Endothelial cell of umbilical vein (primary cell): ENCODE data around the gene KCNMA1. TPM values are rescaled to one million over a fixed set of nuclear protein-coding genes. Genes with fewer than 3 reads are reported as not detected.

ENCODE experiments used
- BruUV-seq: library from RNA; stranded (reverse); fragments of 400-500 nt; replicated peaks from 2 replicates; lab custom pipeline; 2021; lab: Mats Ljungman, UMichigan
- CTCF ChIA-PET: fragments of 300-600, 350-600 bp; sonication (Branson Sonifier 250); formaldehyde crosslinking; loops from one replicate; lab custom pipeline; 2021; ENCODE audit warnings: antibody characterized with exemption, inconsistent platforms; lab: Charles Lee
- POLR2A ChIA-PET: fragments of 300-600, 350-600 bp; sonication (Branson Sonifier 250); formaldehyde crosslinking; loops from one replicate; lab custom pipeline; 2021; ENCODE audit warnings: antibody characterized with exemption, inconsistent platforms; lab: Charles Lee
- DNase-seq: peaks from one replicate; pipeline ENCODE4 v3.0.0-alpha.2; 2011; ENCODE audit warnings: low read depth, low spot score
- FAIRE-seq: peaks from 2 replicates; lab custom pipeline; 2011; peaks lifted over from hg19 to GRCh38; lab: Jason Lieb, UNC
- H2AFZ ChIP-seq: 2 replicates; pipeline ENCODE4 v1.6.0; 2012; ENCODE audit warnings: low read depth, low read length, control low read depth, inconsistent platforms
- H3K27ac ChIP-seq: 2 replicates; pipeline ENCODE4 v1.5.1; 2011; ENCODE audit warnings: low read depth, mild to moderate bottlenecking, control low read depth, low read length, moderate library complexity; ENCODE audit not compliant: insufficient read depth
- H3K27me3 ChIP-seq, 2 experiments: 2 replicates each; pipeline versions ENCODE4 v1.6.0 to v1.6.1; 2011; ENCODE audit warnings: low read length in 2 of 2, mixed read lengths in 1 of 2; ENCODE audit not compliant: control insufficient read depth in 2 of 2, insufficient read depth in 2 of 2
- H3K36me3 ChIP-seq, 2 experiments: 2 replicates in 1 of 2; 3 replicates in 1 of 2; pipeline ENCODE4 v1.5.1; 2011; ENCODE audit warnings: low read length in 2 of 2, mild to moderate bottlenecking in 1 of 2, moderate library complexity in 1 of 2; ENCODE audit not compliant: control insufficient read depth in 2 of 2, insufficient read depth in 2 of 2; ENCODE audit errors: extremely low read depth in 1 of 2
- H3K4me1 ChIP-seq: 3 replicates; pipeline ENCODE4 v1.5.1; 2011; ENCODE audit warnings: mild to moderate bottlenecking, low read length; ENCODE audit not compliant: control insufficient read depth, insufficient read depth; ENCODE audit errors: extremely low read depth
- H3K4me2 ChIP-seq: 2 replicates; pipeline ENCODE4 v1.6.1; 2011; ENCODE audit warnings: low read length, control low read depth, mixed read lengths; ENCODE audit not compliant: insufficient read depth
- H3K4me3 ChIP-seq, 3 experiments: fragments of 200-600 bp in 1 of 3; sonication (generic), shearing (Covaris generic) in 1 of 3; replicated peaks in 1 of 3; 2 replicates each; pipeline ENCODE4 v1.5.1; 2011 to 2016; ENCODE audit warnings: control low read depth in 3 of 3, low read length in 3 of 3, mild to moderate bottlenecking in 2 of 3, inconsistent platforms in 1 of 3, low read depth in 1 of 3, moderate library complexity in 1 of 3; ENCODE audit not compliant: insufficient read depth in 1 of 3
- H3K79me2 ChIP-seq: 2 replicates; pipeline ENCODE4 v1.6.0; 2012; ENCODE audit warnings: low read length, inconsistent platforms; ENCODE audit not compliant: control insufficient read depth, insufficient read depth
- H3K9ac ChIP-seq: replicated peaks from 2 replicates; pipeline ENCODE3; 2011; ENCODE audit warnings: low read length, control low read depth; ENCODE audit not compliant: insufficient read depth; ENCODE audit errors: extremely low read depth
- H3K9me1 ChIP-seq: replicated peaks from 3 replicates; pipeline ENCODE4 v1.6.0; 2011; ENCODE audit warnings: mild to moderate bottlenecking, low read length; ENCODE audit not compliant: control insufficient read depth, insufficient read depth; ENCODE audit errors: extremely low read depth
- H3K9me3 ChIP-seq: replicated peaks from 2 replicates; pipeline ENCODE4 v1.5.1; 2012; ENCODE audit warnings: low read length, inconsistent platforms; ENCODE audit not compliant: control insufficient read depth, insufficient read depth
- H4K20me1 ChIP-seq: replicated peaks from 2 replicates; pipeline ENCODE3; 2011; ENCODE audit warnings: mild to moderate bottlenecking, low read length; ENCODE audit not compliant: control insufficient read depth, insufficient read depth; ENCODE audit errors: extremely low read depth
- EZH2 ChIP-seq: IDR thresholded peaks from 2 replicates; pipeline ENCODE4 v1.6.1; 2012; ENCODE audit warnings: borderline replicate concordance, low read depth, mild to moderate bottlenecking, moderate library complexity, low read length, inconsistent platforms; ENCODE audit not compliant: severe bottlenecking
- FOS ChIP-seq: IDR thresholded peaks from 2 replicates; pipeline ENCODE4 v1.6.1; 2011; ENCODE audit warnings: mild to moderate bottlenecking, low read length, moderate library complexity, borderline replicate concordance; ENCODE audit not compliant: insufficient read depth
- JUN ChIP-seq: IDR thresholded peaks from 2 replicates; pipeline ENCODE4 v1.6.1; 2011; ENCODE audit warnings: borderline replicate concordance, low read depth; ENCODE audit not compliant: insufficient read length, insufficient read depth
- POLR2AphosphoS5 ChIP-seq: IDR thresholded peaks from 2 replicates; pipeline ENCODE4 v1.6.1; 2012; ENCODE audit warnings: low read depth, mild to moderate bottlenecking, control low read depth, low read length, moderate library complexity; ENCODE audit not compliant: insufficient read depth
- dilution Hi-C: fragments of 300-500 bp; cut with MboI; formaldehyde crosslinking; loops from one replicate; pipeline ENCODE4 v1.15.0; 2019; ENCODE audit warnings: low sequenced_read_pairs; ENCODE audit not compliant: extremely low pct_ligation_motif_present
- intact Hi-C: fragments of 100-400 bp; cut with micrococcal nuclease; formaldehyde crosslinking; loops from one replicate; pipeline ENCODE4 v1.10.0; 2022
- polyA plus RNA-seq, 4 experiments: library from polyadenylated mRNA; depleted of rRNA in 3 of 4; stranded (reverse) in 3 of 4; unstranded in 1 of 4; fragments of >200 nt; gene quantifications; 2 replicates each; pipeline versions ENCODE4 v1.2.1 to v1.2.3, GENCODE V29; 2011 to 2012; ENCODE audit warnings: missing spikeins in 1 of 4
- total RNA-seq: library from RNA; stranded (reverse); gene quantifications from 2 replicates; pipeline ENCODE4 v1.2.3, GENCODE V29; 2021
- TF ChIP-seq, protein P1 (sequence below), 2 donors: IDR thresholded peaks; 1 replicate in 1 of 2; 2 replicates in 1 of 2; pipeline ENCODE4 v1.5.1; 2011; ENCODE audit warnings: low read length in 2 of 2, mild to moderate bottlenecking in 2 of 2, moderate library complexity in 2 of 2, control low read depth in 1 of 2, inconsistent platforms in 1 of 2, low read depth in 1 of 2; ENCODE audit not compliant: insufficient read depth in 1 of 2; ENCODE audit errors: extremely low read depth in 1 of 2

KCNMA1 gene
- total and polyA plus RNA-seq, 2 donors (not counting 3 experiments of a cell fraction or from before 2014, with no cell fraction given): 0.10 to 0.82 TPM

- no peak overlapping the region for H2AFZ ChIP-seq
Observed at GRCh38 chr10:77110757-77111156, 526.9 kb downstream of the KCNMA1 start.

More at GRCh38 chr10:77110757-77111156, 526.9 kb downstream of the KCNMA1 start:
- H3K27me3 ChIP-seq: no peaks in the 10 kb centered on the region
- no peak overlapping the region for H3K4me2 ChIP-seq
- CTCF ChIA-PET: interaction anchor here (1.0 to 1.7 kb wide), 2 partner anchors 10 to 1711 kb away, joined by 3 to 6 read pairs; no protein-coding TSS in a partner anchor
- TF ChIP-seq FOS (no peak), POLR2AphosphoS5 (no peak), EZH2 (no peak), JUN (no peak)
- TF ChIP-seq, protein P1, sequence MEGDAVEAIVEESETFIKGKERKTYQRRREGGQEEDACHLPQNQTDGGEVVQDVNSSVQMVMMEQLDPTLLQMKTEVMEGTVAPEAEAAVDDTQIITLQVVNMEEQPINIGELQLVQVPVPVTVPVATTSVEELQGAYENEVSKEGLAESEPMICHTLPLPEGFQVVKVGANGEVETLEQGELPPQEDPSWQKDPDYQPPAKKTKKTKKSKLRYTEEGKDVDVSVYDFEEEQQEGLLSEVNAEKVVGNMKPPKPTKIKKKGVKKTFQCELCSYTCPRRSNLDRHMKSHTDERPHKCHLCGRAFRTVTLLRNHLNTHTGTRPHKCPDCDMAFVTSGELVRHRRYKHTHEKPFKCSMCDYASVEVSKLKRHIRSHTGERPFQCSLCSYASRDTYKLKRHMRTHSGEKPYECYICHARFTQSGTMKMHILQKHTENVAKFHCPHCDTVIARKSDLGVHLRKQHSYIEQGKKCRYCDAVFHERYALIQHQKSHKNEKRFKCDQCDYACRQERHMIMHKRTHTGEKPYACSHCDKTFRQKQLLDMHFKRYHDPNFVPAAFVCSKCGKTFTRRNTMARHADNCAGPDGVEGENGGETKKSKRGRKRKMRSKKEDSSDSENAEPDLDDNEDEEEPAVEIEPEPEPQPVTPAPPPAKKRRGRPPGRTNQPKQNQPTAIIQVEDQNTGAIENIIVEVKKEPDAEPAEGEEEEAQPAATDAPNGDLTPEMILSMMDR (IDR thresholded peaks at IDR 0.05; ENCODE audit: extremely low read depth in 1 of 2, insufficient read depth in 1 of 2, low read depth in 1 of 2, low read length in 2 of 2): no peak
- no peak overlapping the region for H3K27ac ChIP-seq
- BruUV-seq: no TSS peak
- peaks cover 6% of the 10 kb centered on the region for H3K4me1 ChIP-seq
- DNase-seq (no peak), FAIRE-seq (no peak)
- dilution Hi-C loops (no loop called here), intact Hi-C loops (loop anchor here (5.0 kb wide), 3 partner anchors 123 to 1713 kb away; no protein-coding TSS in a partner anchor)
- H3K9me3 ChIP-seq: no peaks in the 10 kb centered on the region
- no peak overlapping the region for H3K9ac ChIP-seq
- no peaks in the 10 kb centered on the region for H4K20me1 ChIP-seq
- H3K36me3 ChIP-seq: no peaks in the 10 kb centered on the region
- H3K9me1 ChIP-seq: no peaks in the 10 kb centered on the region
- POLR2A ChIA-PET: no interaction called here
- no peaks in the 10 kb centered on the region for H3K79me2 ChIP-seq
- H3K4me3 ChIP-seq: no peak overlapping the region
